Coronary artery (tissue), 2 donors: Measurements from ENCODE around the gene GPS2.

Experiments
- DNase-seq: peaks from one replicate; pipeline ENCODE4 v3.0.0-alpha.2; 2017; ENCODE audit warnings: low spot score
- H3K27ac ChIP-seq, 2 donors: fragments of 200-600 bp; sonication (generic); one replicate each; pipeline ENCODE4 v1.5.1; 2016 to 2019
- H3K4me3 ChIP-seq: fragments of 200-600 bp; sonication (generic); 2 replicates; pipeline ENCODE4 v1.5.1; 2016; ENCODE audit warnings: mild to moderate bottlenecking, moderate library complexity
- TF ChIP-seq, protein P1 (sequence below): fragments of 200-600 bp; sonication (generic); IDR thresholded peaks from one replicate; pipeline ENCODE4 v1.5.1; 2019; ENCODE audit warnings: antibody characterized with exemption

Gene GPS2

DNA sequence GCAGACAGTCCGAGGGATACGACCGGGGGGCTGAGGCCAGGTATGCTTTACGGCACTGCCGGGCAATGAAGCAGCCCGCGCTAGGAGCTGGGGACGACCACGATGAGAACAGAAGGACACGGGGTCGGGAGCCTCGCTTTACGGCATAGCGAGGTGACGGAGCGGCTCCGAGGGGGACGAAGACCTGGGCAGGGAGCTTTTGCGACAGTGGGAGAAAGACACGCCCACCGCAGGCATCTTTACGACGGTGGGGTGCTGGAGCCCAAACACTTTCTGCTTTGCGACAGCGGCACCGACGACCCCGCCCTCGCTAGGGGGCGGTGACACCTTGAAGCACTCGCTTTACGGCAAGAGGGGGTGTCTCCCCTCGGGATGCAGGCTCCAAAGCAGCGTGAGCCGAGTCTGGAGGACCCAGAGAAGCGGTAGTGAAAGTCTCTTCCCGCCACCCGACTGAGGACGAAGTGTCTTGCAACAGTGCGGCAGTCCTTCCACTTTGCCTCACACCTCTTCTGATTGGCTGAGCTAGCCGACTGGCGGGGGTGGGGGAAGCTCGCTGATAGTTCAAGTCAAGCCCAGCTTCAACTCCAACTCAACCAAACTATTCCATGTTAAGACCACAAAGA, 14.3 kb upstream of the GPS2 start:
- TF ChIP-seq, protein P1, sequence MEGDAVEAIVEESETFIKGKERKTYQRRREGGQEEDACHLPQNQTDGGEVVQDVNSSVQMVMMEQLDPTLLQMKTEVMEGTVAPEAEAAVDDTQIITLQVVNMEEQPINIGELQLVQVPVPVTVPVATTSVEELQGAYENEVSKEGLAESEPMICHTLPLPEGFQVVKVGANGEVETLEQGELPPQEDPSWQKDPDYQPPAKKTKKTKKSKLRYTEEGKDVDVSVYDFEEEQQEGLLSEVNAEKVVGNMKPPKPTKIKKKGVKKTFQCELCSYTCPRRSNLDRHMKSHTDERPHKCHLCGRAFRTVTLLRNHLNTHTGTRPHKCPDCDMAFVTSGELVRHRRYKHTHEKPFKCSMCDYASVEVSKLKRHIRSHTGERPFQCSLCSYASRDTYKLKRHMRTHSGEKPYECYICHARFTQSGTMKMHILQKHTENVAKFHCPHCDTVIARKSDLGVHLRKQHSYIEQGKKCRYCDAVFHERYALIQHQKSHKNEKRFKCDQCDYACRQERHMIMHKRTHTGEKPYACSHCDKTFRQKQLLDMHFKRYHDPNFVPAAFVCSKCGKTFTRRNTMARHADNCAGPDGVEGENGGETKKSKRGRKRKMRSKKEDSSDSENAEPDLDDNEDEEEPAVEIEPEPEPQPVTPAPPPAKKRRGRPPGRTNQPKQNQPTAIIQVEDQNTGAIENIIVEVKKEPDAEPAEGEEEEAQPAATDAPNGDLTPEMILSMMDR, result no peak
- H3K4me3 ChIP-seq, result peak overlapping the region; percentile 81
- peak; percentile 99 for DNase-seq
- H3K27ac ChIP-seq, result peak overlapping the region; percentile 90 to 97

DNA sequence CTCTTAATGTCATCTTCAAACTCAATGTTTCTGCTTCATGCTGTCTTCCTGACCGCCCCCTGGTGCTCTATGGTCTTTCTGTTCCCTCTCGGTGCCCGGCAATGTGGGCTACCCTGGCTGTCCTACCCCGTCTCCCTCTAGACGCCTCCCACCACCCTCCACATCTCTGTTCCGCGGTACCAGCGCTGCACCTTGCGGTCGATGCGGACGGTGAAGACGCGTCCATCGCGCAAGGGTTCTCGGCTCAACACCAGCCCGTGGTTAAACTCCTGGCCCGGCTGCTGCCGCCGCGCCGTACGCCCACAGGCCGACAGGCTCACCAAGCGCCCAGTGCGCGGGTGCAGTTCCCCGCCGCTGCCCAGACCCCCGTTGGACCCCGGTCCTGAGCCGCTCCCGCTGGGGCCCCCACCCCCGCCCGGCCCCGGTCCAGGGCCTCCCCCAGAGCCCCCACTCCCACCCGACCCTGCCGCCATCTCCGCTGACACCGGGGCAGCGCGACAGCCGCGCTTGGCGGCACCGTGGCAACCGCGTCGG, 13.7 kb upstream of the GPS2 start, which contains the start of gene NEURL4:
Gene NEURL4, minus strand, starts transcription at position 496 of the 534 bp plus-strand sequence. Its CDS starts 23 bp downstream, at position 473.
- Histone ChIP-seq H3K4me3 (peak within 1 kb of the TSS; percentile 81), H3K27ac (peak within 1 kb of the TSS; percentile 90 to 97)
- TF ChIP-seq, protein P1, result no peak
- no peak for DNase-seq

DNA sequence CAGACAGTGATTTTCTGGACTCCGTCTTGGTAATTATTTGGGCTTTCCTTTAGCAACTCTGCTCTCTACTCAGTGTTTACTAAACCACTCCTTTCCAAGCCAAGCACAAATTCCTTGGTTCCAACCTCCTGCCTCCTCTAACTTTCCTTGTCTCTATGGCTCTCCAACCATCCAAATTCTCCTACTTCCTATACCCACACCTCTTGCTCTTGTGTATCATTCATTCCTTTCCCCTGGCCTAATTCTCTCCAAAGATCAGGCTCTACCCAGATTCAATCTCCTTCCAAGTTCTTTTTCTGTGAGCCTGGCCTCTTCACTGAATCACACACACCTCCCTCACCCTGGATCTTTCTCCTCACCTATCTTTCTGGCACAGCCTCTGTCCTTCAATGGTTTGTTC, 12.8 kb upstream of the GPS2 start:
- TF ChIP-seq, protein P1, result no peak
- no peak overlapping the region for H3K4me3 ChIP-seq
- no peak for DNase-seq
- H3K27ac ChIP-seq, result no peak overlapping the region

DNA sequence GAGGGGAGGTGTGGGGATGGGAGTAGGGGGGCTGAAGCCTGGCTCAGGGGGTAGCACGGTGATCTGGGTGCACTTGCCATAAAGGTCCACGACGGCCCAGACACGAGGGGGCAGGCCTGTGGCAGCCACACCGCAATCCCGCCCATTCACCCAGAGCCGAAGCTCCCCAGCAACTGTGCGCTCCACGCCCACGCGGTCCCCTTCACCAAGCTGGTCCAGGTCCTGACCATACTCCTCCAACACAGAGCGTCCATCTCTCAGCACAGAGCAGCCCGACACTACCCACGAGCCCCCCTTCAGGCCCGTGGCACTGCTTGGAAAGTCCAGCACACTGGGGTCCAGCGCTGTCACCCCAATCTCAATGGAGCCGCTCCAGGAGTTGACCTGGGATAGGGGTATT, 12.3 kb upstream of the GPS2 start:
- TF ChIP-seq, protein P1, result no peak
- DNase-seq, result no peak
- no peak overlapping the region for H3K4me3 ChIP-seq
- H3K27ac ChIP-seq, result no peak overlapping the region

DNA sequence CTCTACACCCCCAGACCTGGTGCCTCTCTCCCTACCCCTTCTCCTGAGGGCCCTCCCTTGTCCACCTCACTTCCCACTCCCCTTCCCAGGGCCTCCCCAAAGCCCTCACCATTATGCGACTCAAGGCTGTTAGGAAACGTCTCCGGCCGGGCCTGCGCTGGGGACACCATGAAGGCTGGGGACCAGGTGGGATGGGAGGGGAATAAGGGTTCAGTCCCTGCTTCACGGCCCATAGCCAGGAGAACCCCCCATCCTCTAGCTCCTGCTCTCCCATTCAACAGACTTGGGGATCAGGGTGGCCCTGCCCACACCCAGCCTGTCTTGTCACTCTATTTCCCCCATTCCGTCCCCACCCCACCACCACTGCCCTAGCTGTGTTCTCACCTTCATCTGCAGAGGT, 11.9 kb upstream of the GPS2 start:
- no peak overlapping the region for H3K4me3 ChIP-seq
- TF ChIP-seq, protein P1, result no peak
- no peak for DNase-seq
- H3K27ac ChIP-seq, result no peak overlapping the region

DNA sequence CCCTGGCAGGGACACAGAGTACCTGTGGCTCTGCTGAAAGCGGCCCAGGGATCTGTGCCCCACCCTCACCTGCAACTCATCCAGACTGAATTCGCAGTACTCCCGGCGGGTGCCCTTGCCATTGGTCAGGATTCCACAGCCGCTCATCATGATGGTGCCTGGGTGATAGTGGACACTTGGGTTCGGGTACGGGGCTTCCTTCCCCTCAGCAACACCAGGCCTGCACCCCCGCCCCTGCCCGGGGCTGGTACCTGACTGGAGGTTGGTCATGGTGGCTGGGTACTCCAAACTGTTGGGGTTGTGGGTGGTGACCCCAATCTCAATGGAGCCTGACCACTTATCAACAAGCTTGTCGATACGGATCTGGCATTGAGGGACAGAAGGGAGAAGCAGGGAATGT, 11.0 kb upstream of the GPS2 start:
- TF ChIP-seq, protein P1, result no peak
- DNase-seq, result no peak
- no peak overlapping the region for H3K4me3 ChIP-seq

DNA sequence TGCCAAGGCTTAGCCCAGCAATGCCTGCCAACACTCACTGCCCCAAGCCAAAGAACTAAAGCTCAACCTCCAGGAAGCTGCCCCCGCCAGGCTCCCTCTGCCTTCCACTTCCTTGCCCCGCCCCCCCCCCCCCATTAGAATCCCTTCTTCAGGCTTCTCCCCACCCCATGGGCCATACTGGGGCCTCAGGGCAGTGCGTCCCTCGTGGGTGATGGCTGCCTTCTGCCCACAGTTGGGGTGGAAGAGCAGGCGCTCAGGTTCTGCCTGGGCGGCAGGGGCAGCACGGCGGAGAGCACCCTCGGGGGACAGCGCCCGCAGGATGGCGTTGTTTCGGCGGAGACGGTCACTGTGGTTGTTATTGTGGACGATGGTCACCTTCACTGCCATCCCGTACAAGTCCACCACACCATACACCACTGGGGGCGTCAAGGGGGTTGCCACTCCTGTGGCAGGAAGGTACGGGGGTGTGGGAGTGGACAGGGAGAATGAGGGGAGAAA, 9.9 kb upstream of the GPS2 start:
- no peak for DNase-seq
- TF ChIP-seq, protein P1, result no peak
- no peak overlapping the region for H3K4me3 ChIP-seq
- no peak overlapping the region for H3K27ac ChIP-seq

More for the DNA sequence above, 11.0 kb upstream of the GPS2 start:
- no peak overlapping the region for H3K27ac ChIP-seq
